RPMI8226 (cell line): ENCODE results near the gene NUDT22.

Experiments
- DNase-seq: peaks from one replicate; pipeline ENCODE4 v3.0.0-alpha.2; 2015

Gene NUDT22, protein sequence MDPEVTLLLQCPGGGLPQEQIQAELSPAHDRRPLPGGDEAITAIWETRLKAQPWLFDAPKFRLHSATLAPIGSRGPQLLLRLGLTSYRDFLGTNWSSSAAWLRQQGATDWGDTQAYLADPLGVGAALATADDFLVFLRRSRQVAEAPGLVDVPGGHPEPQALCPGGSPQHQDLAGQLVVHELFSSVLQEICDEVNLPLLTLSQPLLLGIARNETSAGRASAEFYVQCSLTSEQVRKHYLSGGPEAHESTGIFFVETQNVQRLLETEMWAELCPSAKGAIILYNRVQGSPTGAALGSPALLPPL

GRCh38 chr11:64225608-64226506 is at the start of gene NUDT22, which contains the start of gene TRPT1:
Gene NUDT22 (plus strand): TSS chr11:64226274. CDS start chr11:64226653, 379 bp downstream.
Gene TRPT1 (minus strand): TSS chr11:64226186. CDS start chr11:64225860, 326 bp downstream.
- peak; percentile 97 for DNase-seq

DNA sequence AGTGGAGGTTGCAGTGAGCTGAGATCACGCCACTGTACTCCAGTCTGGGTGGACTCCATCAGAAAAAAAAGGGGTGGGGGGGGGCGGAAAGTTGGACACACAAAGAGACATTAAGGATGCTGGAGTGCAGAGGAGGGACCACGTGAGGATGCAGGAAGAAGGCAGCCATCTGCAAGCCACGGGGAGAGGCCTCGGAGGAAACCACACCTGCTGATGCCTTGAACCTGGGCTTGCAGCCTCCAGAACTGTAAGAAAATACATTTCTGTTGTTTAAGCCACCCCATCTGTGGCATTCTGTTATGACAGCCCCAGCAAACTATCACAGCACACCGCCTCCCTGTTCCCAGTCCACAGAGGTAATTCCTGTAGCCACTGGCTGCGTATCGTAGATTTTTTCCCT is 49.3 kb upstream of the NUDT22 start:
- no peak for DNase-seq

GRCh38 chr11:64178203-64178602 is 47.9 kb upstream of the NUDT22 start:
- no peak for DNase-seq

GRCh38 chr11:64178951-64179639 is 47.0 kb upstream of the NUDT22 start:
- DNase-seq, result no peak

DNA sequence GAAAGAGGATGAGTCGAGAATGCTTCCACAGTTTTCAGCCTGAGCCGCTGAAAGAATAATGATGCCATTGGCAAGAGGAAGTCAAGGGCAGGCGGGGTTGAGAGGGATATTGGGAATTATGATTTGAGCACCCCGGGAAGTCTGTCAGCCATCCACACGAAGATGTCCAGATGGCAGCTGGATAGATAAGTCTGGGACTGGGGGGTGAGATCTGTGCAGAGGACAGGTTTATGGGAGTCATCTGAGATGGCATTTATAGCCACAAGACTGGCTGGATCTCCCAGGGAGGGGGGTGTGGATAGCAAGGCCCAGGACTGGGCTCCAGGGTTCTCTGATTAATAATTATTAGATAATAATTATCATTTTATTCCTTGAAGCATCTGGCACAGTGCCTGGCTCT is 45.2 kb upstream of the NUDT22 start:
- no peak for DNase-seq

- peak; percentile 96 for DNase-seq
Measured at GRCh38 chr11:64181506-64182411, 44.3 kb upstream of the NUDT22 start.

- DNase-seq, result no peak
Measured at GRCh38 chr11:64183890-64184289, 42.2 kb upstream of the NUDT22 start.

- peak; percentile 73 for DNase-seq
Measured at GRCh38 chr11:64185175-64185692, 40.8 kb upstream of the NUDT22 start.

DNA sequence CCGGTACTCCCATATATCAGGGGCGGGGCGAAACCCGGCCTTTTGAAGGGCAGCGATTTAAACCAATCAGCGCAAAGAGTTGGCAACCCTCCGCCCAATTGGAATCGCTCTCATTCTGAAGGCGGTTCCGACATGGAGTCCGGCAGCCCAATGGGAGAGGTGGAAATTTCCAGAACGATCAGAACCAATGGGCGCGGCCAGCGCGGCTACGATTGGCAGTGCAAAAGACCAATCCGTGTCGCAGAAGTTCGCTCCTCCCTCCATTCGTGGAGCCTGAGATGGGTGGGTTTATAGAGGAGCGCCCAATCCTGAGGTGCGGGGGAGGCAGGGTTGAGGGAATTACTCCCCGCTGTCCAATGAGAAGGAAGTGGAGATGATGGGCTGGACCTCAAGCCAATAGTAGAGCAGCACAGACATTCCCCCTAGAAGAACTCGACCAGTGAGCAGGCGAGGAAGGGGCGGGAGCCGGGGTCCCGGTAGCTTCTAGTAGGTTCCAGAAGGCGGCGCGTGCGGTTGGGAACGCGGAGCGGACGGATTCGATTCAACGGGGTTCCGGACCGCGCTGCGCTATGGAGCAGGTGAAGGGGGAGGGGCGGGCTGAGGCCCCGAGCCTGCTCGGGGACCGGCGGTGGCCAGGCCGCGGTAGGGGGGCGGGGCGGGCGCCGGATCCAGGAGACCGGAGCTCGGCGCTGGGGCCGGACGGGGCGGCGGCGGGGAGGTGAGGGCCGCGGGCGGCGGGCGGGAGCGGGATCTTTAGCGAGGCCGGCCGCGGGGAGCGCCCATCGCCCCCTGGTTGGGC is 40.2 kb upstream of the NUDT22 start, which contains the start of gene STIP1:
Gene STIP1 (plus strand): TSS at position 479 of the 799 bp plus-strand sequence. CDS start 91 bp downstream, at position 570.
- peak; percentile 100 for DNase-seq

DNA sequence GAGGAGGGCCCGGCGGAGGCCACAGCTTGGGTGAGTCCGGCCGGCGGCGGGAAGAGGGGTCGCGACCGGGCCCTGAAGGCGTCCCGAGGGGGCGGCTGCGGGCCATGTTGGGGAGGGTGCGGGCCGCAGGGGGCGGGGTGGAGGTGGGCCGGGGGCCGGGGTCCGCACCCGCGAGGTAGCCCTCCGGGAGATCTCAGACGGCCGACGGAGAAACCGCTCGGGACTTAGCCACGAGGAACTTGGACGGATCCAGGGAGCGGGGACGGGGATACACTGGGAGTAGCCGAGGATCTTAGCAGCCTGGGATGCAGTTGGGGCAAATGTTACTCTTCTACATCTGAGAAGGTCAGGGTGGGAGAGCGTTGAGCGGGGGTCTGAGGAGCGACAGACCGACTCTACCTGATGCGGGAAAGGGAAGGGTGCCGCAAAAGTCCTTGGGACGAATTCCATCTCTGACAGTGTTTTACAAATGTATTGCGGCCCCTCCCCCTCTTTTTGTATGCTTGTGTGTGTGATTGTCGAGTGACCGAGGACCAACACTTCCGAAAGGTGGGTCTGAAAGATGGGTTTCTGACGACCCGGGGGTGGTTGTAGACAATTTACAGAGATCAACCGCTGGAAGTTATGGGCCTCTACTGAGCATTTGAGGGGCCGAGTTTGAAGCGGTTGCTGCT is 39.4 kb upstream of the NUDT22 start:
- DNase-seq, result peak; percentile 30

GRCh38 chr11:64192434-64192833 is 33.6 kb upstream of the NUDT22 start:
- DNase-seq, result no peak

GRCh38 chr11:64196626-64197025 is 29.4 kb upstream of the NUDT22 start:
- DNase-seq, result no peak

- DNase-seq, result no peak
Measured at GRCh38 chr11:64198511-64198910, 27.6 kb upstream of the NUDT22 start.

DNA sequence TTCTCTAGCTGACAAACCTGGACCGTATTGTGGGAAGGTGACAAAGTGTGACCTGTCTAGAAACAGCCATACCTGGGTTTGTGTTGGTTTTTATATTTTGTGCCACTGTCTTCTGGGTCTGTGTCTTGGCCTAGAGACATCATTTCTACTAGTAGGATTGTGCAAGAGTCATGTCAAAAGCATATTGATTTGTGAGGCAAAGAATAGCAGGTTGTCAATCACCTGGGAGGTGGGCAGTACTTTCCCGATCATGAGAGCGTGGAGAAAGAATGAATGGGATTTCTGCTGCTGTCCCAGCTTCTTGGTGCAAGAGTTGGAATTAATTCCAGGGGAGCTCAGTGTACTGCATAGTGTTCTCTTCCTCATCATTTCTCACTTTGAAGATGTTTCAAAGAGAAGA is 24.5 kb upstream of the NUDT22 start:
- DNase-seq, result no peak

DNA sequence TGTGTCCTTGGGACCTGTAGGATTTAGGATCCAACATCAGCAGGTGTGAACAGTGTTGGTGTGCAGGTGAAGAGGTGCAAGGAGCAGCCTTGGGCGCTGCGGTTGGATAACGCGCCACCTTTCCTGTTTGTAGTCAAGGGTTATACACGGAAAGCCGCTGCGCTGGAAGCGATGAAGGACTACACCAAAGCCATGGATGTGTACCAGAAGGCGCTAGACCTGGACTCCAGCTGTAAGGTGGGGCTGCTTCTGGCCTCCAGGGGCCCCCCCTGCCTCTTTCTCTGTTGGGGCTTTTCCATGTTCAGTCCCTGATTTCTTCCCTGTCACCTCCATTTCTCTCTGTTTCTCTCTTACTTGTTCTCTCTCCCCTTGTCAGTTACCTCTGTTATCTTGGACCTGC is 23.1 kb upstream of the NUDT22 start:
- DNase-seq, result no peak

GRCh38 chr11:64203421-64204079 is 22.5 kb upstream of the NUDT22 start:
- DNase-seq, result no peak

DNA sequence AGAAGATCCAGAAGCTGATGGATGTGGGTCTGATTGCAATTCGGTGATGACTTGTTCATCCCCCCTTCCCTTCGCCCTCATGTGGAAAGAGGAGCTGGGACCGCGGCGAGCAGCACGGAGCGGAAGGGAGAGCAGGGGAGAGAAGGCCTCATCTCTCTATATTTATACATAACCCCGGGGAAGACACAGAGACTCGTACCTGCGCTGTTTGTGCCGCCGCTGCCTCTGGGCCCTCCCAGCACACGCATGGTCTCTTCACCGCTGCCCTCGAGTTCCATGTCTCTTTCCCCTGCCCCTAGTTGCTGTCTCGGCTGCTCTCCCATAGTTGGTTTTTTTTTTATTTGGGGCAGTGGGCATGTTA is 22.0 kb upstream of the NUDT22 start:
- no peak for DNase-seq

GRCh38 chr11:64204464-64204989 is 21.5 kb upstream of the NUDT22 start:
- peak; percentile 97 for DNase-seq

DNA sequence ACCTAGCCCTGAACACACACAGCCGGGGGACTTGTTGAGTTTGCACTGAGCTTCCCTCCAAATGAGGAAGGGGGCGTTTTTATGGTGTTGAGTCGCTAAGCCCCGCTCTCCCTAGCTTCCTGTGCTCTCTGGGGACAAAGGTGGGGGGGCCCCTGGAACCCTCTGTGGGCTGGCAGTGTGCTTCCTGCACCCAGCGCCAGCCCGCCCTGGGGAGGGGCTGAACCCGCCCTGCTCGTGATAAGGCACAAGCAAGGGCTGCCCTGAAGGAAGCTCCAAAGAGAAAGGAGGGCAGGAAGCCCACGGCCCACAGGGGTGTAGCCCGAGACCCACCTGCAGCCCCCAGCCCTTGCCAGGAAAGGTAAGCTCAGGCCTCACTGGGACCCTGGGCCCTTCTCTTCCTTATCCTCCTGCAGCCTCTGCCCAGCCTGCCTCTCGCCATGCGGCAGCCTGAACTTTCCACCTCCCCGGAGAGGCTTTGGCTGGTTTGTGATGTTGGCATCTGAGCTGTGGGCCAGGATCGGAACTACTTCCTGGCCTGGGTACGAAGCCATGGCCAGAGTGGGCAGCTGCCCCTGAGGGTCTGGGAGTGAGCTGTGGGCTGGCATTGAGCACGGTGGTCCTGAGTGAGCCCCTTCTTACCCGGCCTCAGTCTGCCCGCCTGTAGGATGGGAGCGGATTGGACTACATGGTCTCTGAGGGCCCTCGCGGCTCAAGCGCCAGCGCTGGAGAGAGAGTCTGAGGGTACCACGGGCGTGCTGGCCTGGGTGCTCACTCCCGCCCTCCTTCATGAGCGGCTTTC is 19.4 kb upstream of the NUDT22 start, which contains the start of gene FERMT3:
Gene FERMT3 (plus strand): TSS at position 265 of the 799 bp plus-strand sequence. CDS start 644 bp downstream, outside the sequence.
- peak; percentile 32 for DNase-seq
